B cell (primary cell): ENCODE results near the gene PELI2. TPM values are rescaled to one million over a fixed set of nuclear protein-coding genes. Genes with fewer than 3 reads are reported as not detected.

Experiments
- ATAC-seq: fragments of 200-7000 bp; cut with Tn5 transposase; one replicate; pipeline ENCODE4 v1.10.0; 2021; ENCODE audit warnings: low read depth, mild to moderate bottlenecking, moderate number of reproducible peaks, moderate library complexity
- CTCF ChIA-PET: fragments of 350-600 bp; sonication (Branson Sonifier 250); formaldehyde crosslinking; loops from one replicate; lab custom pipeline; 2021; ENCODE audit warnings: antibody characterized with exemption, inconsistent platforms; lab: Charles Lee
- POLR2A ChIA-PET: fragments of 350-600 bp; sonication (Branson Sonifier 250); formaldehyde crosslinking; loops from one replicate; lab custom pipeline; 2021; ENCODE audit warnings: antibody characterized with exemption; lab: Charles Lee
- DNase-seq: peaks from one replicate; pipeline ENCODE4 v3.0.0; 2013
- H2AFZ ChIP-seq: 2 replicates; pipeline ENCODE4 v1.6.1; 2012; ENCODE audit warnings: mild to moderate bottlenecking, low read depth, low read length; ENCODE audit not compliant: insufficient read depth, poor library complexity, severe bottlenecking
- H3K27ac ChIP-seq, 2 donors: 1 replicate in 1 of 2; 2 replicates in 1 of 2; pipeline ENCODE4 v1.5.1; 2012 to 2013; ENCODE audit warnings: low read length in 2 of 2, mild to moderate bottlenecking in 2 of 2, moderate library complexity in 1 of 2
- H3K27me3 ChIP-seq, 4 experiments: fragments of 200-600 bp in 1 of 4; sonication (generic) in 1 of 4; replicated peaks in 1 of 4; 1 replicate in 2 of 4; 2 replicates in 2 of 4; pipeline versions ENCODE4 v1.6.1 to v1.7.0; 2013 to 2016; ENCODE audit warnings: low read length in 3 of 4, mild to moderate bottlenecking in 2 of 4, mixed read lengths in 1 of 4, moderate library complexity in 1 of 4; ENCODE audit not compliant: insufficient read depth in 4 of 4, control insufficient read depth in 3 of 4; ENCODE audit errors: control extremely low read depth in 1 of 4
- H3K36me3 ChIP-seq, 2 experiments: replicated peaks in 1 of 2; 1 replicate in 1 of 2; 2 replicates in 1 of 2; pipeline versions ENCODE4 v1.6.1 to v1.7.1; 2013; ENCODE audit warnings: low read length in 1 of 2; ENCODE audit not compliant: insufficient read depth in 2 of 2, control insufficient read depth in 1 of 2; ENCODE audit errors: control extremely low read depth in 1 of 2, extremely low read depth in 1 of 2
- H3K4me1 ChIP-seq, 2 donors: fragments of 200-600 bp in 1 of 2; sonication (generic) in 1 of 2; 1 replicate in 1 of 2; 2 replicates in 1 of 2; pipeline versions ENCODE4 v1.5.1 to v1.6.1; 2013 to 2017; ENCODE audit warnings: low read length in 2 of 2; ENCODE audit not compliant: control insufficient read depth in 2 of 2, insufficient read depth in 2 of 2
- H3K4me2 ChIP-seq: replicated peaks from 2 replicates; pipeline ENCODE3; 2012; ENCODE audit warnings: mild to moderate bottlenecking, low read depth, low read length; ENCODE audit not compliant: poor library complexity, severe bottlenecking
- H3K4me3 ChIP-seq, 5 experiments: fragments of 200-600 bp in 1 of 5; sonication (generic) in 1 of 5; 1 replicate in 3 of 5; 2 replicates in 2 of 5; pipeline versions ENCODE4 v1.5.1 to v1.7.0; 2011 to 2016; ENCODE audit warnings: low read length in 4 of 5, mild to moderate bottlenecking in 4 of 5, low read depth in 2 of 5, control low read depth in 1 of 5, moderate library complexity in 1 of 5; ENCODE audit not compliant: insufficient read depth in 1 of 5; ENCODE audit errors: control extremely low read depth in 1 of 5, extremely low read depth in 1 of 5
- H3K79me2 ChIP-seq: fragments of 200-600 bp; sonication (generic); one replicate; pipeline ENCODE4 v1.6.0; 2016; ENCODE audit warnings: low read length; ENCODE audit not compliant: control insufficient read depth, insufficient read depth
- H3K9ac ChIP-seq: fragments of 200-600 bp; sonication (generic); 2 replicates; pipeline ENCODE4 v1.6.1; 2017; ENCODE audit warnings: mild to moderate bottlenecking, low read length, moderate library complexity
- H3K9me3 ChIP-seq, 3 donors: one replicate each; pipeline versions ENCODE4 v1.6.1 to v1.7.1; 2013; ENCODE audit warnings: low read length in 2 of 3; ENCODE audit not compliant: control insufficient read depth in 2 of 3, insufficient read depth in 1 of 3; ENCODE audit errors: control extremely low read depth in 1 of 3
- H4K20me1 ChIP-seq: 2 replicates; pipeline ENCODE4 v1.6.0; 2012; ENCODE audit warnings: mild to moderate bottlenecking, low read length; ENCODE audit not compliant: insufficient read depth, control insufficient read depth, poor library complexity, severe bottlenecking
- H3K27ac Mint-ChIP-seq: one replicate; pipeline ENCODE4 v1.8.0; 2021; ENCODE audit warnings: mixed read lengths
- H3K27me3 Mint-ChIP-seq: one replicate; pipeline ENCODE4 v1.8.0; 2021; ENCODE audit warnings: mixed read lengths
- H3K4me1 Mint-ChIP-seq: one replicate; pipeline ENCODE4 v1.8.0; 2021; ENCODE audit warnings: mixed read lengths
- H3K4me3 Mint-ChIP-seq: one replicate; pipeline ENCODE4 v1.8.0; 2021; ENCODE audit warnings: mixed read lengths
- H3K9me3 Mint-ChIP-seq: one replicate; pipeline ENCODE4 v1.8.0; 2022; ENCODE audit warnings: mixed read lengths; ENCODE audit not compliant: insufficient read depth
- CTCF ChIP-seq: fragments of 200-600 bp; IDR thresholded peaks from one replicate; pipeline ENCODE4 v1.8.0; 2022; ENCODE audit warnings: antibody characterized with exemption, mild to moderate bottlenecking
- EZH2 ChIP-seq: IDR thresholded peaks from 2 replicates; pipeline ENCODE4 v1.6.1; 2012; ENCODE audit warnings: borderline replicate concordance, low read depth, mild to moderate bottlenecking, moderate library complexity, low read length; ENCODE audit not compliant: insufficient read depth, poor library complexity, severe bottlenecking
- WGBS: methylation state at CpG from one replicate; pipeline ENCODE4 v1.1.5; 2013; ENCODE audit warnings: missing lambda C conversion rate; ENCODE audit not compliant: insufficient coverage; 5-methylcytosine and 5-hydroxymethylcytosine counted together
- intact Hi-C: fragments of 100-400 bp; cut with micrococcal nuclease; formaldehyde crosslinking; loops from one replicate; pipeline ENCODE4 v1.10.0; 2022
- polyA plus RNA-seq: library from polyadenylated mRNA; depleted of rRNA; stranded (reverse); fragments of >200 nt; gene quantifications from 2 replicates; pipeline ENCODE4 v1.2.3, GENCODE V29; 2012
- total RNA-seq, 2 donors: library from RNA; stranded (reverse); fragments of 120-200 nt in 1 of 2; gene quantifications; 1 replicate in 1 of 2; 2 replicates in 1 of 2; pipeline versions ENCODE4 v1.2.3 to v1.2.4, GENCODE V29; 2013 to 2022

Gene PELI2
- total and polyA plus RNA-seq, 2 donors (not counting 1 experiment from before 2014, with no cell fraction given) = 5.7 to 13.4 TPM

GRCh38 chr14:56276108-56276507 is 157.9 kb downstream of the PELI2 start:
- CTCF ChIA-PET = no interaction called here
- peaks cover 5% of the 10 kb centered on the region for H4K20me1 ChIP-seq
- DNase-seq = no peak

GRCh38 chr14:56278383-56278782 is 160.2 kb downstream of the PELI2 start:
- Histone ChIP-seq H3K9ac (no peak overlapping the region), H3K4me3 (no peak overlapping the region), H3K9me3 (no peaks in the 10 kb centered on the region), H2AFZ (no peak overlapping the region), H3K27ac (no peak overlapping the region), H3K36me3 (peaks cover 0 to 3% of the 10 kb centered on the region in 2 experiments), H3K4me2 (no peak overlapping the region), H3K79me2 (no peaks in the 10 kb centered on the region), H3K4me1 (no peaks in the 10 kb centered on the region), H3K27me3 (no peaks in the 10 kb centered on the region), H4K20me1 (peaks cover 5% of the 10 kb centered on the region)
- no peak overlapping the region for H3K4me3 Mint-ChIP-seq
- no peaks in the 10 kb centered on the region for H3K9me3 Mint-ChIP-seq
- WGBS = no CpG with 5 or more reads among the region's 1 CpG
- intact Hi-C loops = no loop called here
- H3K4me1 Mint-ChIP-seq = no peaks in the 10 kb centered on the region
- no peak for TF ChIP-seq EZH2
- no peak for TF ChIP-seq CTCF
- ChIA-PET POLR2A (no interaction called here), CTCF (no interaction called here)
- H3K27me3 Mint-ChIP-seq = no peaks in the 10 kb centered on the region
- H3K27ac Mint-ChIP-seq = no peak overlapping the region
- DNase-seq (no peak), ATAC-seq (no peak)

More at GRCh38 chr14:56276108-56276507, 157.9 kb downstream of the PELI2 start:
- Mint-ChIP-seq H3K27ac (no peak overlapping the region), H3K9me3 (no peaks in the 10 kb centered on the region), H3K27me3 (no peaks in the 10 kb centered on the region), H3K4me1 (no peaks in the 10 kb centered on the region), H3K4me3 (no peak overlapping the region)
- peaks cover 0 to 4% of the 10 kb centered on the region in 2 experiments for H3K36me3 ChIP-seq
- no peak overlapping the region for H3K4me2 ChIP-seq
- no peak for ATAC-seq
- H3K4me3 ChIP-seq = no peak overlapping the region
- no peaks in the 10 kb centered on the region for H3K27me3 ChIP-seq
- TF ChIP-seq EZH2 (no peak), CTCF (no peak)
- no peaks in the 10 kb centered on the region for H3K4me1 ChIP-seq
- H3K27ac ChIP-seq = no peak overlapping the region
- H3K9ac ChIP-seq = no peak overlapping the region
- no peaks in the 10 kb centered on the region for H3K9me3 ChIP-seq
- H2AFZ ChIP-seq = no peak overlapping the region
- no peaks in the 10 kb centered on the region for H3K79me2 ChIP-seq
- POLR2A ChIA-PET = no interaction called here
- 77% methylated on average over 4 of the region's 5 CpGs for WGBS
- intact Hi-C loops = no loop called here
